ENCODE results near the gene ZNF598.

DNA sequence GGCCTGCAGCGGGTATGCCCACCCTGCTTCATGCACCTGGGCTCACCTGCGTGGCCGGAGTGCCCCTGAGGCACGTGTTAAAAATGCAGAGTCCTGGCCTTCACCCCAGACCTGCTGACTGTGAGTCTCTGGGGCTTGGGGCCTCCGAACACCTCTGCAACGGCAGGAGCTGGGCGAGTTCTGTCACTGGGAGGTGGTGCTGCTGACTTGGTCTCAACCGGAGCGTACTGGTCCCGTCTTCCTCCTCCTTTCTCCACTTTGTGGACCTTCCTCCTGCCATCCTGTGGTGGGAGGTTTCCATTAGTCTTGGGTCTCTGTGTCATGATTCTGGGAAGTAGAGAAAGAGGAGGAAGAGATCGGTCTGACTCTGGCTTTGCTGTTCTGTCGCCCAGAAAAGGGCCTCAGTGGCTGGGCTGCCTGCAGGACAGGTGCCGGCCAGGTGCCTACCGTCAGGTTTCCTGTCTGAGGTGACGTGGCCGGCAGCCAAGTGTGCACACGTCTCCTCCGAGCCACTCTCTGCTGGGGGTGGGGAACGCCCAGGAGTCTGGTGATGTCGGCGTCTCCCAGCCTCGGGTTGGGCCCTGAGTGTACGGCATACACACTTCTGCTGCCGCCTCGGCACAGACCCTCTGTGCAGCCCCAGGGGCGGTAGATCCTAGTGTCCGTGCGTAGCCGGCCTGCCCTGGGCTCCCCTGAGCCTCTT is 45.1 kb upstream of the ZNF598 start:
- TF ChIP-seq, protein P1, sequence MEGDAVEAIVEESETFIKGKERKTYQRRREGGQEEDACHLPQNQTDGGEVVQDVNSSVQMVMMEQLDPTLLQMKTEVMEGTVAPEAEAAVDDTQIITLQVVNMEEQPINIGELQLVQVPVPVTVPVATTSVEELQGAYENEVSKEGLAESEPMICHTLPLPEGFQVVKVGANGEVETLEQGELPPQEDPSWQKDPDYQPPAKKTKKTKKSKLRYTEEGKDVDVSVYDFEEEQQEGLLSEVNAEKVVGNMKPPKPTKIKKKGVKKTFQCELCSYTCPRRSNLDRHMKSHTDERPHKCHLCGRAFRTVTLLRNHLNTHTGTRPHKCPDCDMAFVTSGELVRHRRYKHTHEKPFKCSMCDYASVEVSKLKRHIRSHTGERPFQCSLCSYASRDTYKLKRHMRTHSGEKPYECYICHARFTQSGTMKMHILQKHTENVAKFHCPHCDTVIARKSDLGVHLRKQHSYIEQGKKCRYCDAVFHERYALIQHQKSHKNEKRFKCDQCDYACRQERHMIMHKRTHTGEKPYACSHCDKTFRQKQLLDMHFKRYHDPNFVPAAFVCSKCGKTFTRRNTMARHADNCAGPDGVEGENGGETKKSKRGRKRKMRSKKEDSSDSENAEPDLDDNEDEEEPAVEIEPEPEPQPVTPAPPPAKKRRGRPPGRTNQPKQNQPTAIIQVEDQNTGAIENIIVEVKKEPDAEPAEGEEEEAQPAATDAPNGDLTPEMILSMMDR (IDR thresholded peaks at IDR 0.05): no peak
- no peak for TF ChIP-seq EP300 (IDR thresholded peaks at IDR 0.05)
- TF ChIP-seq POLR2A (IDR thresholded peaks at IDR 0.05): no peak
- TF ChIP-seq POLR2AphosphoS5 (IDR thresholded peaks at IDR 0.05): no peak
